Fibroblast of lung (primary cell): ENCODE results near the gene RBP2.

Experiments used
- EZH2 ChIP-seq: IDR thresholded peaks from 2 replicates; pipeline ENCODE4 v1.5.1; 2012; ENCODE audit warnings: low read length, control low read depth, mild to moderate bottlenecking; ENCODE audit errors: missing control alignments
- TF ChIP-seq, protein P1 (sequence below), 2 donors: IDR thresholded peaks in 1 of 2; conservative IDR thresholded peaks in 1 of 2; 1 replicate in 1 of 2; 2 replicates in 1 of 2; pipeline ENCODE4 v1.5.1; 2011 to 2012; ENCODE audit warnings: low read length in 2 of 2, control low read depth in 1 of 2, inconsistent platforms in 1 of 2, low read depth in 1 of 2, mild to moderate bottlenecking in 1 of 2

DNA sequence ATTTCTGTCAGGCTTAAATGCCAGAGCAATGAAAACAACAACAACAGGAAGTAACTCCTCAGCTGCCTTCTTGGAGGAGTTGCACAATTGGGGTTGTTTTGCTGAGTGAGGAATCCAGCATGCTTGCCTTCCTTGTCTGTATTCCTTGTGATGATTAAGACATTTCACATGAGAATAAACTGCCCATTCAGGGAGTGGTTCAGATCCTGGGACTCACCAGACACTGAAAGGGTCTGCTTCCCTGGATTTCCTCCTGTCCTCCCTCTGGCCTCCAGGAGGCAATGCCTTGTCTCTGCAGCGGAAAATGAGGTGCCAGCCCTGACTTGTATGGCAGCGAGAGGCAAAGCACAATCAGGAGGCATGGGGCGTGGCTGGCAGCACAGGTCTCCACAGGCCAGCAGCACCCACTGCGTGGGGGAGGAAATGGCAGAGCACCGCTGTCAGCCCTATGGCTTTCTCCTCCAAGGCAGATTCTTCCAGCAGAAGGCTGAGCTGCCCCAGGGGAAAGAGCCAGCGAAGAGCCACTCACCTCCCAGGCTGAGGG lies 41.5 kb downstream of the RBP2 start:
- TF ChIP-seq, protein P1, sequence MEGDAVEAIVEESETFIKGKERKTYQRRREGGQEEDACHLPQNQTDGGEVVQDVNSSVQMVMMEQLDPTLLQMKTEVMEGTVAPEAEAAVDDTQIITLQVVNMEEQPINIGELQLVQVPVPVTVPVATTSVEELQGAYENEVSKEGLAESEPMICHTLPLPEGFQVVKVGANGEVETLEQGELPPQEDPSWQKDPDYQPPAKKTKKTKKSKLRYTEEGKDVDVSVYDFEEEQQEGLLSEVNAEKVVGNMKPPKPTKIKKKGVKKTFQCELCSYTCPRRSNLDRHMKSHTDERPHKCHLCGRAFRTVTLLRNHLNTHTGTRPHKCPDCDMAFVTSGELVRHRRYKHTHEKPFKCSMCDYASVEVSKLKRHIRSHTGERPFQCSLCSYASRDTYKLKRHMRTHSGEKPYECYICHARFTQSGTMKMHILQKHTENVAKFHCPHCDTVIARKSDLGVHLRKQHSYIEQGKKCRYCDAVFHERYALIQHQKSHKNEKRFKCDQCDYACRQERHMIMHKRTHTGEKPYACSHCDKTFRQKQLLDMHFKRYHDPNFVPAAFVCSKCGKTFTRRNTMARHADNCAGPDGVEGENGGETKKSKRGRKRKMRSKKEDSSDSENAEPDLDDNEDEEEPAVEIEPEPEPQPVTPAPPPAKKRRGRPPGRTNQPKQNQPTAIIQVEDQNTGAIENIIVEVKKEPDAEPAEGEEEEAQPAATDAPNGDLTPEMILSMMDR (conservative IDR thresholded peaks at IDR 0.05 in 1 of 2, IDR thresholded peaks at IDR 0.05 in 1 of 2; ENCODE audit: low read depth in 1 of 2, low read length in 2 of 2): no peak
- no peak for TF ChIP-seq EZH2
